Measurements from ENCODE around the gene USP4.

DNA sequence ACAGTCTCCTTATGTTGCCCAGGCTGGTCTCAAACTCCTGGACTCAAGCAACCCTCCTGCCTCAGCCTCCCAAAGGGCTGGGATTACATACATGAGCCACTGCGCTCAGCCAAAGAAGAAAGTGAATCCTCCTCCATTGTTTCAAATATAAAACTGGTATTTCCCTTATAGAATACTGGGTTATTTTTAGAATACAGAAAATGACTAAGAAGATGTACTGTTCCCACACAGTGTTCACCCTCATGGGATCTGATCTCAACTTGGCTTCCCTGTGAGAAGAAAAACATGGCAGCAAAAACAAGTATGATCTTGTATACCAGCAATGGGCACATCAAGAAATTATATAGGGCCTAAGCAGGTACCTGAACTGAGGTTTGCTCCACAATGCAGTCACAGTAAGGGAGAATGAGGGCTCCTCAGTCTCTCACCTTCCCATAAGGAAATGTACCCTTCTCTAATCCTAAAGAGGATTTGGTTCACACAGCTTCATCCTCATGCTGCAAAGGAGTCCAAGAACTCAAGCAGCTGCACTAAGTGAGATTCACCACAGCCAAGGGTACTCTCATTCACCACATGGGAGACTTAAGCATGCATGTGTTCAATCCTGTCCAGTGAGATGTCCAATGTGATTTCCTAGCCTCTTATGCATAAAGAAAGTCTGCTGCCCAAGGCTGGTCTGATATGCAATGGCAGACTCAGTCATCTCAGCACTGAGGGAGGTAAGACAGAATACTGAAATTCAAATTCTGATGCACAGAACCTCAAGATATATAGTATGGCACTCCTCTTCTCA lies 25.8 kb downstream of the USP4 start:
- no peak for TF ChIP-seq EZH2 (IDR thresholded peaks at IDR 0.05; ENCODE audit: borderline replicate concordance, low read depth, low read length, poor library complexity, severe bottlenecking)
- TF ChIP-seq, protein P1, sequence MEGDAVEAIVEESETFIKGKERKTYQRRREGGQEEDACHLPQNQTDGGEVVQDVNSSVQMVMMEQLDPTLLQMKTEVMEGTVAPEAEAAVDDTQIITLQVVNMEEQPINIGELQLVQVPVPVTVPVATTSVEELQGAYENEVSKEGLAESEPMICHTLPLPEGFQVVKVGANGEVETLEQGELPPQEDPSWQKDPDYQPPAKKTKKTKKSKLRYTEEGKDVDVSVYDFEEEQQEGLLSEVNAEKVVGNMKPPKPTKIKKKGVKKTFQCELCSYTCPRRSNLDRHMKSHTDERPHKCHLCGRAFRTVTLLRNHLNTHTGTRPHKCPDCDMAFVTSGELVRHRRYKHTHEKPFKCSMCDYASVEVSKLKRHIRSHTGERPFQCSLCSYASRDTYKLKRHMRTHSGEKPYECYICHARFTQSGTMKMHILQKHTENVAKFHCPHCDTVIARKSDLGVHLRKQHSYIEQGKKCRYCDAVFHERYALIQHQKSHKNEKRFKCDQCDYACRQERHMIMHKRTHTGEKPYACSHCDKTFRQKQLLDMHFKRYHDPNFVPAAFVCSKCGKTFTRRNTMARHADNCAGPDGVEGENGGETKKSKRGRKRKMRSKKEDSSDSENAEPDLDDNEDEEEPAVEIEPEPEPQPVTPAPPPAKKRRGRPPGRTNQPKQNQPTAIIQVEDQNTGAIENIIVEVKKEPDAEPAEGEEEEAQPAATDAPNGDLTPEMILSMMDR (conservative IDR thresholded peaks at IDR 0.05; ENCODE audit: low read depth, low read length), result no peak

Measured in A673 (cell line).